K562 (cell line): ENCODE results near the gene CDK11A. TPM values are rescaled to one million over a fixed set of nuclear protein-coding genes. Genes with fewer than 3 reads are reported as not detected.
A peak's percentile ranks its signal among the peaks of the same experiment; 100 is the strongest.

ENCODE experiments used
- CHD1 ChIP-seq: fragments of 200-600 bp; sonication (generic); IDR thresholded peaks from one replicate; pipeline ENCODE4 v1.6.1; 2012; ENCODE audit warnings: mild to moderate bottlenecking, moderate library complexity, low read length, inconsistent platforms
- EP300 ChIP-seq: IDR thresholded peaks from 2 replicates; pipeline ENCODE4 v1.6.1; 2012; ENCODE audit warnings: low read length, improper control_type of control experiment
- ETV6 ChIP-seq, 3 experiments: fragments of 150-350 bp in 1 of 3; sonication (generic) in 1 of 3; formaldehyde crosslinking in 1 of 3; IDR thresholded peaks; 2 replicates each; pipeline versions ENCODE4 v1.6.1 to v1.8.0; 2014 to 2022; ENCODE audit warnings: borderline replicate concordance in 2 of 3, low read depth in 2 of 3, antibody characterized with exemption in 1 of 3, low read length in 1 of 3, mild to moderate bottlenecking in 1 of 3, missing genetic modification reagents in 1 of 3
- EZH2 ChIP-seq: IDR thresholded peaks from 2 replicates; pipeline ENCODE4 v1.6.1; 2012; ENCODE audit warnings: low read depth, mild to moderate bottlenecking, inconsistent platforms, low read length, borderline replicate concordance
- FOXA3 ChIP-seq, 2 experiments: fragments of 450-650 bp in 1 of 2; sonication (generic) in 1 of 2; formaldehyde crosslinking; IDR thresholded peaks in 1 of 2; conservative IDR thresholded peaks in 1 of 2; 2 replicates each; pipeline versions ENCODE4 v1.4.0 to v1.8.0; 2020 to 2022; ENCODE audit warnings: mild to moderate bottlenecking in 2 of 2, missing genetic modification reagents in 1 of 2
- HDAC1 ChIP-seq, 2 experiments: fragments of 450-650 bp; IDR thresholded peaks; 2 replicates each; pipeline ENCODE4 v1.6.1; 2016 to 2017; ENCODE audit warnings: inconsistent platforms in 1 of 2, mild to moderate bottlenecking in 1 of 2, moderate library complexity in 1 of 2
- HMG20B ChIP-seq: fragments of 250-450 bp; sonication (Bioruptor Pico); IDR thresholded peaks from 2 replicates; pipeline ENCODE4 v1.5.0; 2021; ENCODE audit warnings: mild to moderate bottlenecking
- HNRNPH1 ChIP-seq: fragments of 200-400 bp; formaldehyde crosslinking; optimal IDR thresholded peaks from 2 replicates; pipeline ENCODE3; 2017; ENCODE audit warnings: low read depth, mild to moderate bottlenecking, low read length, moderate library complexity
- KLF6 ChIP-seq: fragments of 250-450 bp; sonication (Bioruptor Pico); IDR thresholded peaks from 2 replicates; pipeline ENCODE4 v1.4.0; 2020; ENCODE audit warnings: mild to moderate bottlenecking, moderate library complexity, borderline replicate concordance
- MXI1 ChIP-seq: IDR thresholded peaks from 2 replicates; pipeline ENCODE4 v1.6.1; 2011; ENCODE audit warnings: low read depth, mild to moderate bottlenecking, improper control_type of control experiment, low read length
- PRMT5 ChIP-seq: sonication (generic); formaldehyde crosslinking; IDR thresholded peaks from 2 replicates; pipeline ENCODE4 v1.5.0; 2020; ENCODE audit warnings: missing genetic modification reagents
- PURB ChIP-seq: sonication (generic); formaldehyde crosslinking; IDR thresholded peaks from 2 replicates; pipeline ENCODE4 v1.9.0; 2021; ENCODE audit warnings: low read depth, mild to moderate bottlenecking, missing genetic modification reagents
- RBM39 ChIP-seq: fragments of 200-400 bp; formaldehyde crosslinking; optimal IDR thresholded peaks from 2 replicates; pipeline ENCODE3; 2018; ENCODE audit warnings: low read depth, low read length
- SMAD1 ChIP-seq: fragments of 150-350 bp; IDR thresholded peaks from 2 replicates; pipeline ENCODE4 v1.6.1; 2014; ENCODE audit warnings: low read length, low read depth; ENCODE audit not compliant: partially characterized antibody
- SMARCA5 ChIP-seq: fragments of 450-650 bp; IDR thresholded peaks from 2 replicates; pipeline ENCODE4 v1.6.1; 2016
- STAT5A ChIP-seq: IDR thresholded peaks from 2 replicates; pipeline ENCODE4 v1.6.1; 2012; ENCODE audit warnings: low read length, inconsistent platforms, borderline replicate concordance
- TEAD2 ChIP-seq: fragments of 450-650 bp; IDR thresholded peaks from 2 replicates; pipeline ENCODE4 v1.6.1; 2016; ENCODE audit warnings: missing genetic modification characterization, control low read depth, missing compliant biosample characterization
- ZNF764 ChIP-seq: fragments of 250-450 bp; sonication (Bioruptor Pico); IDR thresholded peaks from 2 replicates; pipeline ENCODE4 v1.4.0; 2020; ENCODE audit warnings: low read depth, mild to moderate bottlenecking, moderate library complexity
- polyA plus RNA-seq, 8 experiments: library from polyadenylated mRNA; depleted of rRNA in 4 of 8; stranded (reverse) in 5 of 8; unstranded in 3 of 8; fragments of >200 nt; fragmentation: Nextera tagmentation in 2 of 8; fragmentation: Illumina TruSeq in 1 of 8; extraction: Ambion mirVana in 2 of 8; extraction: Trizol in 1 of 8; gene quantifications; 2 replicates each; pipeline versions ENCODE4 v1.2.1 to v1.2.3, GENCODE V29; 2011 to 2014; ENCODE audit warnings: inconsistent platforms in 1 of 8, missing spikeins in 1 of 8
- total RNA-seq, 7 experiments: library from RNA; depleted of rRNA in 6 of 7; stranded (reverse); fragments of >200 nt in 6 of 7; fragmentation: Illumina TruSeq in 2 of 7; extraction: Trizol in 2 of 7; gene quantifications; 2 replicates each; pipeline versions ENCODE4 v1.2.1 to v1.2.3, GENCODE V29; 2011 to 2021; ENCODE audit warnings: low replicate concordance in 1 of 7
- TF ChIP-seq, protein P1 (sequence below), 2 experiments: fragments of 450-650 bp in 1 of 2; sonication (generic) in 1 of 2; formaldehyde crosslinking in 1 of 2; IDR thresholded peaks; 2 replicates each; pipeline versions ENCODE4 v1.7.1 to v1.9.0; 2016 to 2022; ENCODE audit warnings: inconsistent platforms in 1 of 2, mild to moderate bottlenecking in 1 of 2, missing genetic modification reagents in 1 of 2

CDK11A gene
- total and polyA plus RNA-seq, 9 of the 15 experiments (the other 6 are each of a cell fraction or from before 2014, with no cell fraction given) = 4.5 to 71.0 (median 43.9) TPM

GRCh38 chr1:1758692-1759455 is 34.7 kb upstream of the CDK11A start (continued):
- no peak for TF ChIP-seq ZNF764
- TF ChIP-seq FOXA3 (CRISPR knock-in tag; conservative IDR thresholded peaks at IDR 0.05 in 1 of 2, IDR thresholded peaks at IDR 0.05 in 1 of 2) = no peak
- TF ChIP-seq ETV6 (IDR thresholded peaks at IDR 0.05; ENCODE audit: borderline replicate concordance in 1 of 2, low read depth in 2 of 2, low read length in 1 of 2) = no peak
- TF ChIP-seq ETV6 (CRISPR knock-in tag; IDR thresholded peaks at IDR 0.05; ENCODE audit: borderline replicate concordance) = no peak
- TF ChIP-seq EP300 = peak; percentile 52; the same call in 1 of the 2 replicates
- TF ChIP-seq, protein P1, sequence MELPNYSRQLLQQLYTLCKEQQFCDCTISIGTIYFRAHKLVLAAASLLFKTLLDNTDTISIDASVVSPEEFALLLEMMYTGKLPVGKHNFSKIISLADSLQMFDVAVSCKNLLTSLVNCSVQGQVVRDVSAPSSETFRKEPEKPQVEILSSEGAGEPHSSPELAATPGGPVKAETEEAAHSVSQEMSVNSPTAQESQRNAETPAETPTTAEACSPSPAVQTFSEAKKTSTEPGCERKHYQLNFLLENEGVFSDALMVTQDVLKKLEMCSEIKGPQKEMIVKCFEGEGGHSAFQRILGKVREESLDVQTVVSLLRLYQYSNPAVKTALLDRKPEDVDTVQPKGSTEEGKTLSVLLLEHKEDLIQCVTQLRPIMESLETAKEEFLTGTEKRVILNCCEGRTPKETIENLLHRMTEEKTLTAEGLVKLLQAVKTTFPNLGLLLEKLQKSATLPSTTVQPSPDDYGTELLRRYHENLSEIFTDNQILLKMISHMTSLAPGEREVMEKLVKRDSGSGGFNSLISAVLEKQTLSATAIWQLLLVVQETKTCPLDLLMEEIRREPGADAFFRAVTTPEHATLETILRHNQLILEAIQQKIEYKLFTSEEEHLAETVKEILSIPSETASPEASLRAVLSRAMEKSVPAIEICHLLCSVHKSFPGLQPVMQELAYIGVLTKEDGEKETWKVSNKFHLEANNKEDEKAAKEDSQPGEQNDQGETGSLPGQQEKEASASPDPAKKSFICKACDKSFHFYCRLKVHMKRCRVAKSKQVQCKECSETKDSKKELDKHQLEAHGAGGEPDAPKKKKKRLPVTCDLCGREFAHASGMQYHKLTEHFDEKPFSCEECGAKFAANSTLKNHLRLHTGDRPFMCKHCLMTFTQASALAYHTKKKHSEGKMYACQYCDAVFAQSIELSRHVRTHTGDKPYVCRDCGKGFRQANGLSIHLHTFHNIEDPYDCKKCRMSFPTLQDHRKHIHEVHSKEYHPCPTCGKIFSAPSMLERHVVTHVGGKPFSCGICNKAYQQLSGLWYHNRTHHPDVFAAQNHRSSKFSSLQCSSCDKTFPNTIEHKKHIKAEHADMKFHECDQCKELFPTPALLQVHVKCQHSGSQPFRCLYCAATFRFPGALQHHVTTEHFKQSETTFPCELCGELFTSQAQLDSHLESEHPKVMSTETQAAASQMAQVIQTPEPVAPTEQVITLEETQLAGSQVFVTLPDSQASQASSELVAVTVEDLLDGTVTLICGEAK (IDR thresholded peaks at IDR 0.05) = no peak
- TF ChIP-seq, protein P1 (CRISPR knock-in tag; IDR thresholded peaks at IDR 0.05) = no peak
- no peak for TF ChIP-seq HMG20B (CRISPR knock-in tag)
- TF ChIP-seq STAT5A = no peak
- TF ChIP-seq HNRNPH1 = no peak
- no peak for TF ChIP-seq PRMT5 (CRISPR knock-in tag)
- no peak for TF ChIP-seq SMAD1
- 0 out of 2 replicates have a peak, but pooled peaks have one; percentile 38 for TF ChIP-seq SMARCA5
- no peak for TF ChIP-seq EZH2
- TF ChIP-seq PURB = no peak
- TF ChIP-seq CHD1 = no peak
- no peak for TF ChIP-seq RBM39
- 0 out of 2 replicates have a peak, but pooled peaks have one; percentile 55 for TF ChIP-seq MXI1
- TF ChIP-seq TEAD2 (tag) = no peak
- peak; percentile 71; the same call in 1 of the 2 replicates for TF ChIP-seq KLF6 (CRISPR knock-in tag)
- peak in 1 of 2 experiments; percentile 87; a peak in 1 of 4 replicates for TF ChIP-seq HDAC1 (IDR thresholded peaks at IDR 0.05)
